HCT116 (cell line): ENCODE data around the gene ACSL6. TPM values are rescaled to one million over a fixed set of nuclear protein-coding genes. Genes with fewer than 3 reads are reported as not detected.

Experiments used
- ATAC-seq: fragments of 200-7000 bp; cut with Tn5 transposase; 2 replicates; pipeline ENCODE4 v1.9.1; 2020; ENCODE audit warnings: mild to moderate bottlenecking, moderate library complexity
- BruUV-seq: library from RNA; stranded (reverse); fragments of 400-500 nt; replicated peaks from 2 replicates; lab custom pipeline; 2021; lab: Mats Ljungman, UMichigan
- CTCF ChIA-PET: fragments of 300-600 bp; sonication (Branson Sonifier 250); formaldehyde crosslinking; loops from one replicate; lab custom pipeline; 2021; ENCODE audit warnings: antibody characterized with exemption; lab: Charles Lee
- POLR2A ChIA-PET: fragments of 300-600, 350-600 bp; sonication (Branson Sonifier 250); formaldehyde crosslinking; loops from one replicate; lab custom pipeline; 2021; ENCODE audit warnings: antibody characterized with exemption; lab: Charles Lee
- RAD21 ChIA-PET, 2 experiments: fragments of 300-600 bp; sonication (Branson Sonifier 250); formaldehyde crosslinking; loops; one replicate each; lab custom pipeline; 2023; ENCODE audit warnings: low total read pairs in 2 of 2; ENCODE audit not compliant: uncharacterized antibody in 2 of 2, unreplicated experiment in 2 of 2, low non-redundant PET in 1 of 2; lab: Charles Lee
- DNase-seq: peaks from one replicate; pipeline ENCODE4 v3.0.0-alpha.2; 2010; ENCODE audit warnings: low read depth, low spot score
- H2AFZ ChIP-seq: fragments of 200-600 bp; shearing (Covaris generic), sonication (generic); 2 replicates; pipeline ENCODE4 v1.6.1; 2017; ENCODE audit warnings: low read depth, mixed run types, mixed read lengths, antibody characterized with exemption, low read length; ENCODE audit not compliant: poor library complexity, severe bottlenecking
- H3K27ac ChIP-seq: 2 replicates; pipeline ENCODE4 v1.5.1; 2012; ENCODE audit warnings: low read depth, low read length
- H3K27me3 ChIP-seq: fragments of 200-600 bp; sonication (generic); 2 replicates; pipeline ENCODE4 v1.6.1; 2016; ENCODE audit warnings: mixed run types, low read length, mixed read lengths; ENCODE audit not compliant: insufficient read depth
- H3K36me3 ChIP-seq, 2 experiments: fragments of 200-500 bp in 1 of 2; fragments of 200-600 bp in 1 of 2; sonication (Bioruptor generic) in 1 of 2; sonication (generic) in 1 of 2; 2 replicates each; pipeline versions ENCODE4 v1.5.1 to v1.6.1; 2014 to 2016; ENCODE audit warnings: low read length in 2 of 2, inconsistent platforms in 1 of 2, mixed read lengths in 1 of 2, mixed run types in 1 of 2; ENCODE audit not compliant: insufficient read depth in 2 of 2, control insufficient read depth in 1 of 2
- H3K4me1 ChIP-seq, 2 experiments: fragments of 200-600 bp in 1 of 2; sonication (generic) in 1 of 2; 2 replicates each; pipeline versions ENCODE4 v1.5.1 to v1.6.1; 2012 to 2017; ENCODE audit warnings: low read length in 2 of 2, inconsistent platforms in 1 of 2, mild to moderate bottlenecking in 1 of 2, mixed read lengths in 1 of 2, mixed run types in 1 of 2, moderate library complexity in 1 of 2; ENCODE audit not compliant: insufficient read depth in 2 of 2, control insufficient read depth in 1 of 2
- H3K4me2 ChIP-seq: fragments of 200-600 bp; sonication (generic); 2 replicates; pipeline ENCODE4 v1.6.1; 2017; ENCODE audit warnings: mixed run types, low read length, mixed read lengths
- H3K4me3 ChIP-seq, 2 experiments: fragments of 200-600 bp in 1 of 2; sonication (generic) in 1 of 2; replicated peaks in 1 of 2; 2 replicates each; pipeline ENCODE4 v1.5.1; 2011 to 2016; ENCODE audit warnings: low read length in 2 of 2, control low read depth in 1 of 2, low read depth in 1 of 2, mild to moderate bottlenecking in 1 of 2, mixed read lengths in 1 of 2, mixed run types in 1 of 2
- H3K79me2 ChIP-seq: fragments of 200-600 bp; sonication (generic); 2 replicates; pipeline ENCODE4 v1.6.1; 2017; ENCODE audit warnings: mild to moderate bottlenecking, mixed run types, low read length, moderate library complexity, mixed read lengths; ENCODE audit not compliant: insufficient read depth
- H3K9ac ChIP-seq: fragments of 200-600 bp; sonication (generic); 2 replicates; pipeline ENCODE4 v1.6.1; 2016; ENCODE audit warnings: low read length, mixed read lengths
- H3K9me2 ChIP-seq: fragments of 200-600 bp; sonication (generic), shearing (Covaris generic); 2 replicates; pipeline ENCODE4 v1.6.1; 2017; ENCODE audit warnings: mixed run types, mild to moderate bottlenecking, moderate library complexity; ENCODE audit not compliant: insufficient read depth
- H3K9me3 ChIP-seq, 2 experiments: fragments of 200-500 bp in 1 of 2; fragments of 200-600 bp in 1 of 2; sonication (Bioruptor generic) in 1 of 2; sonication (generic) in 1 of 2; 2 replicates each; pipeline ENCODE4 v1.6.1; 2014 to 2017; ENCODE audit warnings: low read length in 2 of 2, mixed read lengths in 2 of 2, inconsistent platforms in 1 of 2, low read depth in 1 of 2, mild to moderate bottlenecking in 1 of 2, mixed run types in 1 of 2, moderate library complexity in 1 of 2; ENCODE audit not compliant: control insufficient read depth in 1 of 2, insufficient read depth in 1 of 2
- H4K20me1 ChIP-seq: fragments of 200-600 bp; sonication (generic), shearing (Covaris generic); 2 replicates; pipeline ENCODE4 v1.6.1; 2017; ENCODE audit warnings: mixed run types, mild to moderate bottlenecking, moderate library complexity; ENCODE audit not compliant: insufficient read depth
- CBX3 ChIP-seq: IDR thresholded peaks from 2 replicates; pipeline ENCODE4 v1.6.1; 2012; ENCODE audit warnings: low read depth
- EGR1 ChIP-seq: IDR thresholded peaks from 2 replicates; pipeline ENCODE4 v1.6.1; 2012; ENCODE audit warnings: low read depth
- ELF1 ChIP-seq: IDR thresholded peaks from 2 replicates; pipeline ENCODE4 v1.6.1; 2012; ENCODE audit warnings: low read depth, borderline replicate concordance
- SIN3A ChIP-seq: IDR thresholded peaks from 2 replicates; pipeline ENCODE4 v1.6.1; 2012; ENCODE audit warnings: low read depth
- SRF ChIP-seq: IDR thresholded peaks from 2 replicates; pipeline ENCODE4 v1.6.1; 2012; ENCODE audit warnings: low read depth
- intact Hi-C: fragments of 100-400 bp; cut with micrococcal nuclease; formaldehyde crosslinking; loops from 2 replicates; pipeline ENCODE4 v1.10.0; 2022
- total RNA-seq: library from RNA; stranded (reverse); gene quantifications from one replicate; pipeline ENCODE4 v1.2.1, GENCODE V29; 2021; ENCODE audit not compliant: unreplicated experiment
- TF ChIP-seq, protein P1 (sequence below): IDR thresholded peaks from 2 replicates; pipeline ENCODE4 v1.6.1; 2011; ENCODE audit warnings: mild to moderate bottlenecking, low read length, moderate library complexity; ENCODE audit not compliant: insufficient replicate concordance; ENCODE audit errors: extremely low read depth
- TF ChIP-seq, protein P2 (sequence below): IDR thresholded peaks from 2 replicates; pipeline ENCODE4 v1.6.1; 2012
- TF ChIP-seq, protein P3 (sequence below): IDR thresholded peaks from 2 replicates; pipeline ENCODE4 v1.6.1; 2012; ENCODE audit warnings: low read depth

ACSL6 gene
- total RNA-seq, 1 experiment from 2014 or later = 2.3 TPM

DNA sequence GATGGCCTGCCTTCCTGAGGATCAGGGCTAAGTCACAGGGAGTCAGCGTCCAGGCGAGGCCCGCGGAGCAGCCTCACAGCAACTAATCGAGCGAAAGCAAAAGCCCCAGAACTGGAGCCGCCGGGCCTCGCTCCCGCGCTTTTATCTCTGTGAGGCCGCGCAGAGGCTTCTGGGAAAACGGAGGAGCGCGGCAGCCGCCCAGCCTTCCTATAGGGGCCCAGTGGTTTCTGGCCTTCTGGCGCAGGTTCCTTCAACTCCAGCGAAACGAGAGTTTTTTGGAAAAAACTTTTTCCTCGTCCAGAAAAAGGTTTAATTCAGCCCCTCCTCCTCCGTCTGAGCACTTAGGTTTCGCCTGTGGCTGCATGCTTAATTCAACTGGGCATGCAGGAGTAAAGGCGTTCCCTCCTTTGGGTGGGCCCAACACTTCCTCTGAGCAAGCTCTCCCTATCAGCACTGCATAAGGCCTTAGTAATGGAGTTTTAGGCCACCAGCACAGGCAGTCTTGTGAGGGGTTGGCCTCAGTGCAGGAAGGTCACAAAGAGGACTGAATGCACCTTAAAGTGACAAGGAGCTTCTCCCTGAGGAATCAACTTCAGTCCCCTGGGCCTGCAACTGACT is 65.8 kb downstream of the ACSL6 start, which contains the start of gene MEIKIN (continued):
- TF ChIP-seq, protein P1, sequence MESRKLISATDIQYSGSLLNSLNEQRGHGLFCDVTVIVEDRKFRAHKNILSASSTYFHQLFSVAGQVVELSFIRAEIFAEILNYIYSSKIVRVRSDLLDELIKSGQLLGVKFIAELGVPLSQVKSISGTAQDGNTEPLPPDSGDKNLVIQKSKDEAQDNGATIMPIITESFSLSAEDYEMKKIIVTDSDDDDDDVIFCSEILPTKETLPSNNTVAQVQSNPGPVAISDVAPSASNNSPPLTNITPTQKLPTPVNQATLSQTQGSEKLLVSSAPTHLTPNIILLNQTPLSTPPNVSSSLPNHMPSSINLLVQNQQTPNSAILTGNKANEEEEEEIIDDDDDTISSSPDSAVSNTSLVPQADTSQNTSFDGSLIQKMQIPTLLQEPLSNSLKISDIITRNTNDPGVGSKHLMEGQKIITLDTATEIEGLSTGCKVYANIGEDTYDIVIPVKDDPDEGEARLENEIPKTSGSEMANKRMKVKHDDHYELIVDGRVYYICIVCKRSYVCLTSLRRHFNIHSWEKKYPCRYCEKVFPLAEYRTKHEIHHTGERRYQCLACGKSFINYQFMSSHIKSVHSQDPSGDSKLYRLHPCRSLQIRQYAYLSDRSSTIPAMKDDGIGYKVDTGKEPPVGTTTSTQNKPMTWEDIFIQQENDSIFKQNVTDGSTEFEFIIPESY = no peak
- TF ChIP-seq, protein P2, sequence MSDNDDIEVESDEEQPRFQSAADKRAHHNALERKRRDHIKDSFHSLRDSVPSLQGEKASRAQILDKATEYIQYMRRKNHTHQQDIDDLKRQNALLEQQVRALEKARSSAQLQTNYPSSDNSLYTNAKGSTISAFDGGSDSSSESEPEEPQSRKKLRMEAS = no peak
- TF ChIP-seq CBX3 (no peak), EGR1 (no peak), SRF (no peak)

DNA sequence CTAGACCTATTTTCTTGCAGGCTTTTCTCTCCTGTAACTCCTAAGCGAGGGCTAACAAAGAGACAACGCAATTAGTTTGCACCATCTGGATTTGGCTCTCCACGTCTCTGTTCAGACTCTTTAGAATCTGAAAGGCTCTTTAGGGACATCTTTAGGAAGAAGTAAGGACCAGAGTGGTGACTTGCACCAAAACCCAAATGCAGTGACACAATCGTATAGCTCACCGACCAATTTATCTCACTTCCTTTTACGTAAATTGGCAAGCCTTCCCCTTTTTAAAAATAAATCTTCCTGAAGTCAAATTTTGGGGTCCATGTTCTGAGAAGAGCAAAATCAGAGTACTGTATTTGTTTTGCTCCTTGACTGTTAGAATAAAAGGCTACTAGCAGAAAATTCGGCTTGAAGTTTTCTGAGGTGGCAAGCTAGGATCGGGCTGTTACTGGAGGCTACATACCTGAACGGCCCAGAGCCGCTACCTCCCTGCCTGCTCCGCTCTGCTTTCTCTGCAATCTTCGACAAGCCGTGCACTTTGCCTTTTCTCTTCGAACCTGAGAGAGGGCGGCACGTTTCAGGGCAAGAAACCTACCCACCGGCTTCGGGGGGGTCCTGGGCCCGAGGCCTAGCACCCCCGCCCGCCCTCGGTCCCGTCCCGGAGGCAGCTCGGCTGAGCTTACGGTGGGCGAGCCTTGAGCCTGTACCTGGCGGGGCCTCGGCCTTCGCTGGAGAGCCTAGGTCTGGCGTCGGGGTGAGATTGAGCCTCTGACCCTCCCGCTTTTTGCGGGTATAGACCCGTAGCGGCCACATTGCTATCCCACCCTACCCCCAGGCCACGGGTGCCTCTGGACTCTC is 66.5 kb downstream of the ACSL6 start:
- no peaks in the 10 kb centered on the region for H3K27me3 ChIP-seq
- no peak overlapping the region for H3K4me2 ChIP-seq
- no TSS peak for BruUV-seq
- RAD21 ChIA-PET = no interaction called here
- TF ChIP-seq, protein P3, sequence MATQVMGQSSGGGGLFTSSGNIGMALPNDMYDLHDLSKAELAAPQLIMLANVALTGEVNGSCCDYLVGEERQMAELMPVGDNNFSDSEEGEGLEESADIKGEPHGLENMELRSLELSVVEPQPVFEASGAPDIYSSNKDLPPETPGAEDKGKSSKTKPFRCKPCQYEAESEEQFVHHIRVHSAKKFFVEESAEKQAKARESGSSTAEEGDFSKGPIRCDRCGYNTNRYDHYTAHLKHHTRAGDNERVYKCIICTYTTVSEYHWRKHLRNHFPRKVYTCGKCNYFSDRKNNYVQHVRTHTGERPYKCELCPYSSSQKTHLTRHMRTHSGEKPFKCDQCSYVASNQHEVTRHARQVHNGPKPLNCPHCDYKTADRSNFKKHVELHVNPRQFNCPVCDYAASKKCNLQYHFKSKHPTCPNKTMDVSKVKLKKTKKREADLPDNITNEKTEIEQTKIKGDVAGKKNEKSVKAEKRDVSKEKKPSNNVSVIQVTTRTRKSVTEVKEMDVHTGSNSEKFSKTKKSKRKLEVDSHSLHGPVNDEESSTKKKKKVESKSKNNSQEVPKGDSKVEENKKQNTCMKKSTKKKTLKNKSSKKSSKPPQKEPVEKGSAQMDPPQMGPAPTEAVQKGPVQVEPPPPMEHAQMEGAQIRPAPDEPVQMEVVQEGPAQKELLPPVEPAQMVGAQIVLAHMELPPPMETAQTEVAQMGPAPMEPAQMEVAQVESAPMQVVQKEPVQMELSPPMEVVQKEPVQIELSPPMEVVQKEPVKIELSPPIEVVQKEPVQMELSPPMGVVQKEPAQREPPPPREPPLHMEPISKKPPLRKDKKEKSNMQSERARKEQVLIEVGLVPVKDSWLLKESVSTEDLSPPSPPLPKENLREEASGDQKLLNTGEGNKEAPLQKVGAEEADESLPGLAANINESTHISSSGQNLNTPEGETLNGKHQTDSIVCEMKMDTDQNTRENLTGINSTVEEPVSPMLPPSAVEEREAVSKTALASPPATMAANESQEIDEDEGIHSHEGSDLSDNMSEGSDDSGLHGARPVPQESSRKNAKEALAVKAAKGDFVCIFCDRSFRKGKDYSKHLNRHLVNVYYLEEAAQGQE = no peak
- TF ChIP-seq CBX3 (no peak), ELF1 (no peak), SIN3A (no peak)
- intact Hi-C loops = no loop called here
- H3K27ac ChIP-seq = no peak overlapping the region
- no peaks in the 10 kb centered on the region for H3K9me2 ChIP-seq
- DNase-seq = no peak
- H3K36me3 ChIP-seq = no peaks in the 10 kb centered on the region
- no peaks in the 10 kb centered on the region for H3K4me1 ChIP-seq
- ATAC-seq = no peak
- H4K20me1 ChIP-seq = no peaks in the 10 kb centered on the region
- CTCF ChIA-PET = no interaction called here
- no peak overlapping the region for H3K4me3 ChIP-seq
- H3K79me2 ChIP-seq = no peaks in the 10 kb centered on the region
- H2AFZ ChIP-seq = no peak overlapping the region
- H3K9me3 ChIP-seq = no peaks in the 10 kb centered on the region
- H3K9ac ChIP-seq = no peak overlapping the region
- POLR2A ChIA-PET = no interaction called here
